Mesendoderm (in vitro differentiated cells): ENCODE results near the gene TTC12.

Source experiments
- DNase-seq: peaks from one replicate; pipeline ENCODE4 v3.0.0; 2013
- H2AK5ac ChIP-seq: 2 replicates; pipeline ENCODE4 v1.6.1; 2013; ENCODE audit warnings: low read length, inconsistent platforms
- H2BK120ac ChIP-seq: 2 replicates; pipeline ENCODE4 v1.6.1; 2013; ENCODE audit warnings: low read depth, mild to moderate bottlenecking, low read length, moderate library complexity, mixed read lengths
- H2BK15ac ChIP-seq: replicated peaks from 2 replicates; pipeline ENCODE4 v1.6.1; 2013; ENCODE audit warnings: low read depth, mild to moderate bottlenecking, moderate library complexity
- H2BK5ac ChIP-seq: 2 replicates; pipeline ENCODE4 v1.6.1; 2013; ENCODE audit warnings: low read length, inconsistent platforms
- H3K18ac ChIP-seq: 2 replicates; pipeline ENCODE4 v1.6.1; 2013; ENCODE audit warnings: mild to moderate bottlenecking, low read length, mixed read lengths
- H3K23ac ChIP-seq: one replicate; pipeline ENCODE4 v1.6.1; 2013; ENCODE audit warnings: low read length
- H3K27ac ChIP-seq: 2 replicates; pipeline ENCODE4 v1.5.1; 2013; ENCODE audit warnings: low read depth, mild to moderate bottlenecking, inconsistent platforms, low read length, moderate library complexity
- H3K27me3 ChIP-seq: 2 replicates; pipeline ENCODE4 v1.6.1; 2013; ENCODE audit warnings: low read length, control low read depth, mild to moderate bottlenecking, inconsistent platforms; ENCODE audit not compliant: insufficient read depth, poor library complexity
- H3K36me3 ChIP-seq: 2 replicates; pipeline ENCODE4 v1.6.1; 2013; ENCODE audit warnings: low read length, inconsistent platforms; ENCODE audit not compliant: control insufficient read depth, insufficient read depth
- H3K4ac ChIP-seq: one replicate; pipeline ENCODE4 v1.6.1; 2013; ENCODE audit warnings: low read depth, mild to moderate bottlenecking, low read length, moderate library complexity
- H3K4me1 ChIP-seq: 2 replicates; pipeline ENCODE4 v1.6.1; 2013; ENCODE audit warnings: low read depth, low read length, inconsistent platforms; ENCODE audit not compliant: control insufficient read depth
- H3K4me2 ChIP-seq: 2 replicates; pipeline ENCODE4 v1.6.1; 2013; ENCODE audit warnings: low read length
- H3K4me3 ChIP-seq: 2 replicates; pipeline ENCODE4 v1.5.1; 2013; ENCODE audit warnings: mild to moderate bottlenecking, low read length
- H3K56ac ChIP-seq: one replicate; pipeline ENCODE4 v1.6.1; 2013; ENCODE audit warnings: low read length
- H3K79me1 ChIP-seq: 2 replicates; pipeline ENCODE4 v1.6.1; 2013; ENCODE audit warnings: low read length, inconsistent platforms
- H3K79me2 ChIP-seq: 2 replicates; pipeline ENCODE4 v1.6.1; 2013; ENCODE audit warnings: mild to moderate bottlenecking, low read length; ENCODE audit not compliant: control insufficient read depth, insufficient read depth
- H3K9ac ChIP-seq: 2 replicates; pipeline ENCODE4 v1.6.1; 2013; ENCODE audit warnings: low read length, inconsistent platforms
- H4K5ac ChIP-seq: one replicate; pipeline ENCODE4 v1.6.1; 2013; ENCODE audit warnings: low read length
- H4K8ac ChIP-seq: one replicate; pipeline ENCODE4 v1.6.1; 2013; ENCODE audit warnings: low read depth, mild to moderate bottlenecking, control low read depth, low read length, moderate library complexity
- WGBS: extraction: QIAGEN DNeasy Blood & Tissue Kit; methylation state at CpG from one replicate; pipeline ENCODE4 v1.1.7; 2013; ENCODE audit warnings: low lambda C conversion rate, missing lambda C conversion rate; ENCODE audit not compliant: insufficient coverage; ENCODE audit errors: extremely low coverage; 5-methylcytosine and 5-hydroxymethylcytosine counted together

The TTC12 gene

GRCh38 chr11:113341388-113342165 is 27.2 kb downstream of the TTC12 start:
- H2AK5ac ChIP-seq: no peak overlapping the region
- no peak overlapping the region for H3K23ac ChIP-seq
- no peak overlapping the region for H2BK15ac ChIP-seq
- H3K4me1 ChIP-seq: no peaks in the 10 kb centered on the region
- H3K18ac ChIP-seq: no peak overlapping the region
- H3K27me3 ChIP-seq: no peaks in the 10 kb centered on the region
- no peak overlapping the region for H3K4me3 ChIP-seq
- no peak overlapping the region for H3K27ac ChIP-seq
- no peaks in the 10 kb centered on the region for H3K79me2 ChIP-seq
- H3K79me1 ChIP-seq: no peaks in the 10 kb centered on the region
- no CpG with 5 or more reads among the region's 10 CpGs for WGBS
- H3K4ac ChIP-seq: no peak overlapping the region
- no peak overlapping the region for H2BK120ac ChIP-seq
- H2BK5ac ChIP-seq: no peak overlapping the region
- H4K5ac ChIP-seq: no peak overlapping the region
- no peak for DNase-seq
- H3K4me2 ChIP-seq: no peak overlapping the region
- H4K8ac ChIP-seq: no peak overlapping the region
- H3K9ac ChIP-seq: no peak overlapping the region
- no peak overlapping the region for H3K56ac ChIP-seq
- H3K36me3 ChIP-seq: peaks cover 2% of the 10 kb centered on the region

- no peak for DNase-seq
- no peak overlapping the region for H3K27ac ChIP-seq
- no CpG with 5 or more reads among the region's 8 CpGs for WGBS
Observed at GRCh38 chr11:113345978-113346377, 31.6 kb downstream of the TTC12 start.

GRCh38 chr11:113349528-113349927 is 35.1 kb downstream of the TTC12 start:
- Histone ChIP-seq H2BK120ac (no peak overlapping the region), H3K27ac (no peak overlapping the region), H2BK15ac (no peak overlapping the region), H3K79me1 (no peaks in the 10 kb centered on the region), H3K18ac (no peak overlapping the region), H3K4me3 (no peak overlapping the region), H3K56ac (no peak overlapping the region), H3K4me2 (no peak overlapping the region), H3K79me2 (no peaks in the 10 kb centered on the region), H4K8ac (no peak overlapping the region), H3K23ac (no peak overlapping the region), H2AK5ac (no peak overlapping the region), H4K5ac (no peak overlapping the region), H3K4me1 (peaks cover 4% of the 10 kb centered on the region), H3K4ac (no peak overlapping the region), H2BK5ac (no peak overlapping the region), H3K36me3 (no peaks in the 10 kb centered on the region), H3K9ac (no peak overlapping the region), H3K27me3 (no peaks in the 10 kb centered on the region)
- WGBS: no CpG with 5 or more reads among the region's 3 CpGs
- DNase-seq: no peak

More at GRCh38 chr11:113345978-113346377, 31.6 kb downstream of the TTC12 start:
- Histone ChIP-seq H3K79me2 (no peaks in the 10 kb centered on the region), H3K4me2 (no peak overlapping the region), H2BK120ac (no peak overlapping the region), H3K4me1 (no peaks in the 10 kb centered on the region), H3K27me3 (no peaks in the 10 kb centered on the region), H2AK5ac (no peak overlapping the region), H3K4ac (no peak overlapping the region), H3K36me3 (no peaks in the 10 kb centered on the region), H2BK15ac (no peak overlapping the region), H3K18ac (no peak overlapping the region), H3K79me1 (no peaks in the 10 kb centered on the region), H4K5ac (no peak overlapping the region), H3K23ac (no peak overlapping the region), H3K9ac (no peak overlapping the region), H2BK5ac (no peak overlapping the region), H3K56ac (no peak overlapping the region), H4K8ac (no peak overlapping the region), H3K4me3 (no peak overlapping the region)

- no peaks in the 10 kb centered on the region for H3K27me3 ChIP-seq
- H3K56ac ChIP-seq: no peak overlapping the region
- no peak overlapping the region for H3K27ac ChIP-seq
- no peaks in the 10 kb centered on the region for H3K79me1 ChIP-seq
- no peak overlapping the region for H3K23ac ChIP-seq
- no peaks in the 10 kb centered on the region for H3K79me2 ChIP-seq
- no CpG with 5 or more reads among the region's 11 CpGs for WGBS
- no peak overlapping the region for H2BK15ac ChIP-seq
- H3K4me2 ChIP-seq: no peak overlapping the region
- no peak overlapping the region for H4K8ac ChIP-seq
- H2AK5ac ChIP-seq: no peak overlapping the region
- H4K5ac ChIP-seq: no peak overlapping the region
- no peaks in the 10 kb centered on the region for H3K36me3 ChIP-seq
- H3K9ac ChIP-seq: no peak overlapping the region
- no peak overlapping the region for H3K4ac ChIP-seq
- H3K18ac ChIP-seq: no peak overlapping the region
- peaks cover 4% of the 10 kb centered on the region for H3K4me1 ChIP-seq
- no peak overlapping the region for H3K4me3 ChIP-seq
- no peak for DNase-seq
- H2BK120ac ChIP-seq: no peak overlapping the region
- H2BK5ac ChIP-seq: no peak overlapping the region
Observed at GRCh38 chr11:113350336-113351067, 36.1 kb downstream of the TTC12 start.

- Histone ChIP-seq H3K79me1 (no peaks in the 10 kb centered on the region), H4K5ac (no peak overlapping the region), H3K36me3 (no peaks in the 10 kb centered on the region), H3K79me2 (no peaks in the 10 kb centered on the region), H2BK15ac (no peak overlapping the region), H3K56ac (no peak overlapping the region), H3K23ac (no peak overlapping the region), H3K9ac (no peak overlapping the region), H2AK5ac (no peak overlapping the region), H3K4ac (no peak overlapping the region), H2BK120ac (no peak overlapping the region), H3K4me2 (no peak overlapping the region), H3K27me3 (no peaks in the 10 kb centered on the region), H4K8ac (no peak overlapping the region), H3K27ac (no peak overlapping the region), H3K4me1 (peaks cover 4% of the 10 kb centered on the region), H2BK5ac (no peak overlapping the region), H3K4me3 (no peak overlapping the region), H3K18ac (no peak overlapping the region)
- no peak for DNase-seq
- no CpG with 5 or more reads among the region's 3 CpGs for WGBS
Observed at GRCh38 chr11:113351068-113351450, 36.7 kb downstream of the TTC12 start.
